Urothelium cell line (cell line): ENCODE data around the gene AHSG.
A peak's percentile ranks its signal among the peaks of the same experiment; 100 is the strongest.
"Not testable (repeated sequence)": the region's sequence is repeated elsewhere in the genome, so short reads cannot be mapped to it uniquely, and the experiment has no call there.

Source experiments
- DNase-seq: peaks from one replicate; pipeline ENCODE4 v3.0.0; 2011; ENCODE audit warnings: low spot score, mixed read lengths
- FAIRE-seq: peaks from 2 replicates; lab custom pipeline; 2011; peaks lifted over from hg19 to GRCh38; lab: Jason Lieb, UNC

The AHSG gene

GRCh38 chr3:186612721-186613636, at the start of gene AHSG:
TSS of gene AHSG (plus strand) at chr3:186613060. CDS start at chr3:186613142, 82 bp downstream.
- DNase-seq (no peak), FAIRE-seq (no peak)

- no peak for FAIRE-seq
- no peak for DNase-seq
Measured at GRCh38 chr3:186564586-186564985, 48.3 kb upstream of the AHSG start.

GRCh38 chr3:186566772-186567071, 46.1 kb upstream of the AHSG start:
- no peak for DNase-seq
- FAIRE-seq, result no peak

- DNase-seq, result peak; percentile 93
- no peak for FAIRE-seq
Measured at GRCh38 chr3:186567072-186567921, 45.6 kb upstream of the AHSG start, which contains the start of gene TBCCD1. TSS of gene TBCCD1 (minus strand) at chr3:186567339. CDS start at chr3:186564329, 3,010 bp downstream.

GRCh38 chr3:186569361-186569760, 43.5 kb upstream of the AHSG start:
- FAIRE-seq, DNase-seq: not testable (repeated sequence)

- FAIRE-seq, result no peak
Measured at GRCh38 chr3:186569779-186570095, 43.1 kb upstream of the AHSG start.

GRCh38 chr3:186570096-186570940, 42.5 kb upstream of the AHSG start, which contains the start of gene DNAJB11:
TSS of gene DNAJB11 (plus strand) at chr3:186570720. CDS start at chr3:186570898, 178 bp downstream.
- no peak for FAIRE-seq

More at GRCh38 chr3:186569779-186570095, 43.1 kb upstream of the AHSG start:
- DNase-seq, result no peak

GRCh38 chr3:186570941-186571643, 41.8 kb upstream of the AHSG start:
- FAIRE-seq, result no peak
- DNase-seq, result no peak

More at GRCh38 chr3:186570096-186570940, 42.5 kb upstream of the AHSG start, which contains the start of gene DNAJB11:
- DNase-seq, result peak; percentile 97

GRCh38 chr3:186571644-186572013, 41.2 kb upstream of the AHSG start:
- DNase-seq (no peak), FAIRE-seq (no peak)

- FAIRE-seq (no peak), DNase-seq (no peak)
Measured at GRCh38 chr3:186577521-186577920, 35.3 kb upstream of the AHSG start.

- FAIRE-seq (no peak), DNase-seq (no peak)
Measured at GRCh38 chr3:186580785-186581184, 32.1 kb upstream of the AHSG start.

- FAIRE-seq, result no peak
Measured at GRCh38 chr3:186582541-186582940, 30.3 kb upstream of the AHSG start.

GRCh38 chr3:186583831-186584230, 29.0 kb upstream of the AHSG start:
- DNase-seq, result no peak
- FAIRE-seq, result no peak

More at GRCh38 chr3:186582541-186582940, 30.3 kb upstream of the AHSG start:
- DNase-seq, result no peak

- DNase-seq, FAIRE-seq: not testable (repeated sequence)
Measured at GRCh38 chr3:186586245-186586644, 26.6 kb upstream of the AHSG start.

GRCh38 chr3:186587183-186587582, 25.7 kb upstream of the AHSG start:
- no peak for DNase-seq
- FAIRE-seq, result no peak

- FAIRE-seq, result peak; percentile 61
Measured at GRCh38 chr3:186588632-186589031, 24.2 kb upstream of the AHSG start.

GRCh38 chr3:186589121-186589520, 23.7 kb upstream of the AHSG start:
- DNase-seq (no peak), FAIRE-seq (no peak)

More at GRCh38 chr3:186588632-186589031, 24.2 kb upstream of the AHSG start:
- DNase-seq, result no peak

- FAIRE-seq (no peak), DNase-seq (no peak)
Measured at GRCh38 chr3:186589856-186590579, 22.8 kb upstream of the AHSG start.

- no peak for FAIRE-seq
Measured at GRCh38 chr3:186590580-186591295, 22.1 kb upstream of the AHSG start.

More at GRCh38 chr3:186590580-186591295, 22.1 kb upstream of the AHSG start:
- DNase-seq, result no peak
